ENCODE results near the gene TMEM119.
A peak's percentile ranks its signal among the peaks of the same experiment; 100 is the strongest.
"Not testable (repeated sequence)": the region's sequence is repeated elsewhere in the genome, so short reads cannot be mapped to it uniquely, and the experiment has no call there.

The TMEM119 gene

GRCh38 chr12:108565146-108565545 is 32.7 kb downstream of the TMEM119 start:
- no peak for DNase-seq (ENCODE audit: low spot score)

DNA sequence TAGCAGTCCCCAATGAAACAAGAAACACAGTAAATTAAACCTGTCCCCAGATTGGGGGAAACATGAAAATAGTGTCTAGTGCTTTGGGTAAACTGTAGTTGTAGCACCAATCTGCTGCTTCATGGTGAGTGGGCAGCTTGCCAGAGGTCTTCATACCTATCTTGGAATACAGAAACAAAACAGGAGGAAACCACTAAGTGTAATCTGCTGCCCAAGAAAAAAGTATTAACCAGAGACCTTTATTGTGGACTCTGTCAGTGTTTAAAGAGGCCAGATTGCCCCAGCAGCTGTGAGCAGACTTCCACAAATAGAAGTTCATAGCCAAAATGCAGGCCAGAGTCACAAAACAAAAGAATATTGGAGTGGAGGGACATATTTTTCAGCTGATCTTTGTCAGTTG is 33.2 kb downstream of the TMEM119 start:
- DNase-seq (ENCODE audit: low spot score), result no peak

GRCh38 chr12:108563804-108564151 is 34.1 kb downstream of the TMEM119 start:
- no peak for DNase-seq (ENCODE audit: low spot score)

DNA sequence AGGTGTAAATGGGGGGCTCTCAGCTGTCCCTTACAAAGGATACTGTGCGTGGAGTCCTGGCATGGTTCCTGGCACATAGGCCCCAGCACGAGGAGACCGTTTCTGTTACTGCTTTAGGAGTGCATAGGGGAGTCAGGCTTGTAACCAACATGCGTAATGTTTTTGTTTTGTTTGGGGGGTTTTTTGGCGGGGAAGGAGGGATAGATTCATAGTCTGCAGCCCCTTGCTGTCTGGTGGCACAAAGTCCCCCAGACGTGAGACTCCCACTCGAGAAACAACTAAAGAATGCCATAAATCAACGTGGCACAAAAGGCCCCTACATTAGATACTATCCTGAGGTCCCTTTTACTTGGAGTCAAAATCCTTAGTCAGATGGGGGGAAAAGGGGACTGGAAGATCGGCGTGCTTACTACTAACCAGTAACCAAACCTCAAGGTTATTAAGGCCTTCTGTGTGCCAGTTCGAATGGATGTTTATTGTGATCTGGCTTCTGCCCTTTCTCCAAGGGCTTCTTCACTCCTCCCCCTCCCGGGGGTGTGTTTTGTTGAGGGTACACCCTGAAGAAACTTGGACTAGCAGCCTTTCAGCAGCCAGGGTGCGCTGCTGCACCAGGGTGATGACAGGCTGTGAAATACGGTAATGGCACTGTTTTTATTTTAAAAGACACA is 34.6 kb downstream of the TMEM119 start:
- peak; percentile 85 for DNase-seq (ENCODE audit: low spot score)

DNA sequence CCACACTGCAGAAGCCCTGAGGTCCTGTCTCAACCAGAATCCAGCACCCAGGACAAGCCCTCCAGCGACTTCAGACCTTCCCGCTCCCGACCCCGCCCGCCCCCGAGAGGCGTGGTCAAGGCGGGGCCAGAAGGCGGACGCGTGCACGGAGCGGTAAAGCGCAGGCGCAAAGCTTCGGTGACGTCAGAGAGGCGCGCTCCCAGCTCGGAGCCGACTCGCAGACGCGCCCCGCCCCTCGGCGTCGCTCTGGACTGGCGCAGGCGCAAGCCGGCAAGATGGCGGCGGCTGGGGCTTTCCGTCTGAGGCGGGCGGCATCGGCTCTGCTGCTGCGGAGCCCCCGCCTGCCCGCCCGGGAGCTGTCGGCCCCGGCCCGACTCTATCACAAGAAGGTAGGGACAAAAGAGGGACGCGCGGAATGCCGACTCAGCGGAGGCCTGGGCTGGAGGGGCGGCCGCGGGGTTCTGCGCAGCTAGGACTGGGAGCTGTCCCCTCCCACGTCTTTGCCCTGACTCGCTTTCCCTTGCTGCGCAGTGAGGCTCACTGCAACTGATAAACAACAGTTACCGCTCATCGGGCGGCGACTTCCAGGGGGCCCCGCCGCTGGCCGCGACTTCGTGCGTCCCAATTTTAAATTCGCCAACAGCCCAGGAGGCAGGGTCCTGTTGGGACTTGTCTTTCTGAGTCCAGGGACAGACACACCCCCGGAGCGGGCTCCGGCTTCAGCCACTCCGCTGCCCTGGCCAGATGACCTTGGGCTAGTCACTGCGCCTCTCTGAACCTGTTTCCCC is 35.3 kb downstream of the TMEM119 start, which contains the start of gene ISCU:
Gene ISCU (plus strand): TSS at position 249 of the 788 bp plus-strand sequence. CDS start 27 bp downstream, at position 276.
- peak; percentile 99 for DNase-seq (ENCODE audit: low spot score)

DNA sequence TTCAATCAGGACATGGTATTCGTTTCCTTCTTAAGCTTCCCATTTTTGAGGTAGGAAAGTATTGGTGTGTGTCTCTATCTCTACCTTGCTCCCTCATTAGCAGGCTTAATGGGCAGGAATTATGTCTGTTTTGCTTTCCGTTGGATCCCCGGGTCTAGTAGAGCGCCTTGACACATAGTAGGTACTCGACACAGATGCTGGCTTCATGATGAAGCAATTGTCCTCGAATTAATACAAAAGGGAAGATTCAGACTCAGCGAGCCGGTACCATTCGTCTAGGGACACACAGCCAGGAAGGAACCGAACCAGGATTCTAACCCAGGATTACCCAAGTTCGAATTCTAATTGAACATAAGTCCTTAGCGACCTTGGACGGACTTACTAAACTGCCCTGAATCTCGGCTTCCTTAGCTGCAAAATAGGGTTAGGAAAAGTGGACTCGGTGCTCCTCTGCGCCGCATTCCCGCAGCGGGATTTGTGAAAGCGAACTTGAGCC is 36.0 kb downstream of the TMEM119 start:
- no peak for DNase-seq (ENCODE audit: low spot score)

GRCh38 chr12:108560752-108561719 is 36.8 kb downstream of the TMEM119 start, which contains the start of gene SART3:
Gene SART3, minus strand, starts transcription at chr12:108561173. Its CDS starts 19 bp downstream, at chr12:108561154.
- peak; percentile 86 for DNase-seq (ENCODE audit: low spot score)

DNA sequence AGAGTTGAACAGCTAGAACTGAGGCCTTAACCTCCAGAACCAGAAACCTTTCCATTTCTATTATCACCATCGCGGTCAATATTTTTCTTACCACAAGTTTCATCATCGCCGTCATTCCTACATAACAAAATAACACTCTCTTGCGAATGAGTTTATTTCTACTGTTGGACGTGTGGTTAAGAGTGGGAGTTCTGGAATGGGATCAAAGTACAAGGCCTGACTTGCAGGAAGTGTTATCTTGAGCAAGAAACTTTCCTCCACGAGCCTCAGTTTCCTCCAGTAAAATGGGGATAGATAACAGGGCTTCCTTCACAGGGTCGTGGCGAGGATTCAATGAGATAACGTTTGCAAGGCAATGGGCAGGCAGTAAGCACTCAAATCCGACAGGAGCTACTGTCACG is 37.6 kb downstream of the TMEM119 start:
- no peak for DNase-seq (ENCODE audit: low spot score)

DNA sequence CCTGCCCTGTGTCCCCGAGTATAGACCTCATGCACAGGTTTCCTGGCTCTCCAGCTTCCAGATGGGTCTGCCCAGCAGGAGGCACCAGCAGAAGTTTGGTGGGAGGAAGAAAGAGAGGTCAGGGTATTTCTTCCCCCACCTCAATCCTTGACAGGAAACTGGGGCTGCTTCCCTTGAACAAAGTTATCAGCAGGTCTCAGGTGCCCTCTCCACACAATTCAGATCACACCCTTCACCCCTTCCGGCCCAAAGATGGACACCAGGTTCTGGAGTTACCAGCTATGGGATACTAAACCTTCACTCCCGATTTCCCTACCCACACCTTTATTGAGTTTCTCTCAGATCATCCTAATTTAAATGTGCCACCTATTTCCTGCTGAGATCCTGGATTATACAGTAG is 38.1 kb downstream of the TMEM119 start:
- DNase-seq (ENCODE audit: low spot score), result no peak

DNA sequence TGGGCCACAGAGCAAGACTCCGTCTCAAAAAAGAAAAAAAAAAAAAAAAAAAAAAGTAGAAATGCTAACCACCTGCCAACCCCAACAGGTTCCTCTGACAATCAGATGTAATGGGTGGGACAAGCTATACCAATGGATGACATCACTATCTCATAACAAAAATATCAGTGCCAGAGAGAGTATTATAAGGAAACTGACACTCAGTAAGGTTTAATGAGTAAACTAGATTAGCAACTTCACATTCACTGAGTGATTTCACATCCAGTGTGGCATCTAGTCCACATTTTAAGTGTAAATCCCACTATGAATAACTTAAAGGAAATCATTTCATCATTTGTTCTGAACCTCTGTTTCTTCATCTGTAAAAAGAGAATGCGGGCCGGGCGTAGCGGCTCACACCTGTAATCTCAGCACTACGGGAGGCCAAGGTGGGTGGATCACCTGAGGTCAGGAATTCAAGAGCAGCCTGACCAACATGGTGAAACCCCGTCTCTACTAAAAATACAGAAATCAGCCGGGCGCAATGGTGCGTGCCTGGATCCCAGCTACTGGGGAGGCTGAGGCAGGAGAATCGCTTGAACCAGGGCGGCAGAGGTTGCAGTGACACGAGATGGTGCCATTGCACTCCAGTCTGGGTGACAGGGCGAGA is 38.8 kb downstream of the TMEM119 start:
- no peak for DNase-seq (ENCODE audit: low spot score)

DNA sequence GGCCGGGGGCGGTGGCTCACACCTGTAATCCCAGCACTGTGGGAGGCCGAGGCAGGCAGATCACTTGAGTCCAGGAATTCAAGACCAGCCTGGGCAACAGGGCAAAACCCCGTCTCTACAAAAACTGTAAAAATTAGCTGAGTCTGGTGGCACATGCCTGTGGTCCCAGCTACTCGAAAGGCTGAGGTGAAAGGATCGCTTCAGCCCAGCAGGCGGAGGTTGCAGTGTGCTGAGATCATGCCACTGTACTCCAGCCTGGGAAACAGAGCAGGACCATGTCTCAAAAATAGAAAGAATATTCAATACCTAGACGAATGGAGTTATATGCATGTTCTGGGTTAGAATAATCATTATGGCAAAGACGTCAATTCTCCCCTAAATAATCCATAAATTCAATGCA is 42.5 kb downstream of the TMEM119 start:
- DNase-seq (ENCODE audit: low spot score), result not testable (repeated sequence)

DNA sequence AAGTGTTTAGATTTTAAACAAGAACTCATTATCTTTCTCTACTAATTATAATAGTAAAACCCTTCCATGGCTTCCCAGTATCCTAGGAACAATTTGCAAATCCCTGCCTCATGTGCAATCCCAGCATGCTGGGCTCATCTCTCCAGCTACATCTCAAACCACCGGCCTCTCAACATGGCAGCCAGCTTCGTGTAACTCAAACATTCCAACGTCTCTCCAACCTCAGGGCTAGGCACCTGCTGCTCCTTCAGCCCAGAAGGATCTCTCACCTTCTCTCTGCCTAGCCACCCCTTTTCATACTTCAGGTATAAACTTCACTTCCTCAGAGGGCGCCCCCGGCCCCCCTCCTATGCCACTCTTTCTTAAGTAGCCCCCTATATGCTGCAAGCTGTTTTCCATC is 44.1 kb downstream of the TMEM119 start:
- no peak for DNase-seq (ENCODE audit: low spot score)

GRCh38 chr12:108551535-108551934 is 46.3 kb downstream of the TMEM119 start:
- no peak for DNase-seq (ENCODE audit: low spot score)

DNA sequence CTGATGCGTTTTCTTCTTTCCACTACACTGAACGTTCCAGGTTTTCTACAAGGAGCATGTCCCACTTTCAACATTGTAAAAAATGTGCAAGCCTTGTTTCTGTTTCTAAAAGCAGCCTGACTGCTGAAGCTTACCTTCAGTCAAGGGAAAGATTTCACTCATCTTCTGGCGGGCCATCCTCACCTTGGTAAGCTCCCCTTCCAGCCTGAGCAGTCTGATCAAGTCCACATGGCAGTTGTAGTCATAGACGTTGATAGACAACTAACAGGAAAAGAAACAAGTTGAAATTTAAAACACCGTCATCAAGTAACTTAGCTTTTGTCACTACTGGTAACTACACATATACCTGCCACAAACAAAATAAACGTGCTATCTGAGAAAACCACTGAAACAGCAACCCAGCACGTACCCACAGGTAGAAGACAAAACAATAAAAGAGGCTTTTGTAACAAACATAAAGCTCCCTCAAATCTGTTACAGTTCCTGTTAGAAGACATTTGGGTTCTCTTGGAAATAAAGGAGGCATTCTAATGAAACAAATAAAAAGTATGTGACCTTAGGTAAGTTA is 48.8 kb downstream of the TMEM119 start:
- DNase-seq (ENCODE audit: low spot score), result no peak

DNA sequence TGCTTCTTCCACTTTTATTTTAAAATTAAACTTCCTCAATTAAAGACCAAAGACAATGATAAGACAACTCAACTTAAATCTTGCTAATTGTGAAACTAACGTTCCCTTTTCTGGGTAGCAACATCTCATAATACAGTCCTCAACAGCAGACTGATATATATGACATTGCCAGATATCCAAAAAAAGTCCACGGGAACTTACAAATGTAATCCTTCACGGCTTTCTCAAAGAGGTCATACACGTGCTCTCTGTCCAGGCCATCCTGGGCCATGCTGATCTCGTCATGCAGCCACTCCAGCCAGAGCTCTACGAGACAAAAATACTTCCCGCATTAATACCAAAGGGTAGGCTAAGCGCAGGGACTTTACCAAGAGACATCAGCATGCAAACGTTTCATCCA is 50.2 kb downstream of the TMEM119 start:
- DNase-seq (ENCODE audit: low spot score), result no peak

DNA sequence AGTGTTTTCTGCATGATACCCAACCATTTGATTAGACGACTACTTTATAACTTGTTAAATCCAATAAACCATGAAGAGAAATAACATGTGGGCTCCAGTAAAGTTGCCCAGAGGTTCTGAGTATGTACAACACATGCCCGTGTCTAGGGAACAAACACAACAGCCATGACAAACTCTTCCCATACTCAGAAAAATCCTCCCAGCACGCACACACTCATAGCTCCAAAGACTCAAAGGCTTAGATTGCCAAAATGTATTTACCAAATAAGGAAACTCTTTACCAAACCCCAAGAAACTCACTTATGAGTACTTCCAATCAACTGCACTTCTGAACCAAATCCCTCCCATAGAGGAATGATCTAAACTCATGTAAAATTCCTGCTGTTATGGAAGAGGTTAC is 54.2 kb downstream of the TMEM119 start:
- no peak for DNase-seq (ENCODE audit: low spot score)

GRCh38 chr12:108542320-108542719 is 55.6 kb downstream of the TMEM119 start:
- no peak for DNase-seq (ENCODE audit: low spot score)
